SK-N-SH (cell line): ENCODE measurements around the gene FAF2. TPM values are rescaled to one million over a fixed set of nuclear protein-coding genes. Genes with fewer than 3 reads are reported as not detected.

ENCODE experiments used
- CTCF ChIA-PET: fragments of 300-600, 350-600 bp; formaldehyde crosslinking; extraction: SDS; loops from one replicate; lab custom pipeline; 2021; lab: Yijun Ruan, JAX
- POLR2A ChIA-PET: fragments of 350-600 bp; sonication (Branson Sonifier 250); formaldehyde crosslinking; extraction: SDS; loops from one replicate; lab custom pipeline; 2020; ENCODE audit warnings: antibody characterized with exemption, inconsistent platforms; lab: Yijun Ruan, JAX
- DNase-seq: peaks from one replicate; pipeline ENCODE4 v3.0.0; 2012
- H2AFZ ChIP-seq: fragments of 200-600 bp; sonication (generic); 2 replicates; pipeline ENCODE4 v1.8.1; 2016; ENCODE audit warnings: antibody characterized with exemption, mild to moderate bottlenecking, low read depth
- H3F3A ChIP-seq: fragments of 200-600 bp; sonication (generic); replicated peaks from 2 replicates; pipeline ENCODE3; 2016; ENCODE audit warnings: antibody characterized with exemption, mild to moderate bottlenecking; ENCODE audit not compliant: insufficient read depth
- H3K27ac ChIP-seq, 2 experiments: fragments of 200-500 bp in 1 of 2; fragments of 200-600 bp in 1 of 2; sonication (Bioruptor generic) in 1 of 2; sonication (generic), shearing (Covaris generic) in 1 of 2; 2 replicates each; pipeline versions ENCODE4 v1.5.1 to v1.6.1; 2014 to 2016; ENCODE audit warnings: low read depth in 2 of 2, inconsistent platforms in 1 of 2, low read length in 1 of 2, mild to moderate bottlenecking in 1 of 2, mixed read lengths in 1 of 2
- H3K27me3 ChIP-seq: fragments of 200-600 bp; sonication (generic), shearing (Covaris generic); 2 replicates; pipeline ENCODE4 v1.6.1; 2016; ENCODE audit warnings: mixed run types; ENCODE audit not compliant: insufficient read depth
- H3K36me3 ChIP-seq, 2 experiments: fragments of 200-500 bp in 1 of 2; fragments of 200-600 bp in 1 of 2; sonication (Bioruptor generic) in 1 of 2; sonication (generic) in 1 of 2; replicated peaks in 1 of 2; 2 replicates each; pipeline versions ENCODE3 to v1.5.1; 2014 to 2016; ENCODE audit warnings: low read length in 1 of 2, mild to moderate bottlenecking in 1 of 2; ENCODE audit not compliant: insufficient read depth in 2 of 2, control insufficient read depth in 1 of 2
- H3K4me1 ChIP-seq, 2 experiments: fragments of 200-500 bp in 1 of 2; fragments of 200-600 bp in 1 of 2; sonication (Bioruptor generic) in 1 of 2; sonication (generic), shearing (Covaris generic) in 1 of 2; 2 replicates each; pipeline versions ENCODE4 v1.5.1 to v1.6.1; 2014 to 2016; ENCODE audit warnings: low read depth in 1 of 2, low read length in 1 of 2, mixed run types in 1 of 2; ENCODE audit not compliant: insufficient read depth in 2 of 2, control insufficient read depth in 1 of 2
- H3K4me2 ChIP-seq: fragments of 200-600 bp; sonication (generic), shearing (Covaris generic); 2 replicates; pipeline ENCODE4 v1.6.1; 2017; ENCODE audit warnings: mixed run types
- H3K4me3 ChIP-seq, 2 experiments: fragments of 200-500 bp in 1 of 2; fragments of 200-600 bp in 1 of 2; sonication (Bioruptor generic) in 1 of 2; sonication (generic), shearing (Covaris generic) in 1 of 2; 2 replicates each; pipeline versions ENCODE4 v1.5.1 to v1.8.1; 2014 to 2016; ENCODE audit warnings: low read depth in 2 of 2, inconsistent platforms in 1 of 2, low read length in 1 of 2, mild to moderate bottlenecking in 1 of 2, mixed read lengths in 1 of 2, moderate library complexity in 1 of 2
- H3K79me2 ChIP-seq: fragments of 200-600 bp; sonication (generic); 2 replicates; pipeline ENCODE4 v1.8.1; 2017; ENCODE audit warnings: mild to moderate bottlenecking; ENCODE audit not compliant: insufficient read depth
- H3K9ac ChIP-seq: fragments of 200-600 bp; sonication (generic); 2 replicates; pipeline ENCODE4 v1.6.1; 2017; ENCODE audit warnings: mixed run types
- H3K9me2 ChIP-seq: fragments of 200-600 bp; sonication (generic); 2 replicates; pipeline ENCODE4 v1.6.1; 2017; ENCODE audit warnings: mixed run types
- H3K9me3 ChIP-seq: fragments of 200-600 bp; sonication (generic); 2 replicates; pipeline ENCODE4 v1.6.1; 2017; ENCODE audit warnings: mixed run types, mild to moderate bottlenecking, moderate library complexity
- H4K20me1 ChIP-seq: fragments of 200-600 bp; sonication (generic); 2 replicates; pipeline ENCODE4 v1.6.1; 2017; ENCODE audit warnings: mild to moderate bottlenecking, mixed run types; ENCODE audit not compliant: insufficient read depth
- EP300 ChIP-seq, 2 experiments: IDR thresholded peaks; 2 replicates each; pipeline versions ENCODE4 v1.4.0 to v1.6.1; 2012; ENCODE audit warnings: borderline replicate concordance in 1 of 2, low read depth in 1 of 2, low read length in 1 of 2
- EZH2phosphoT487 ChIP-seq: fragments of 200-600 bp; sonication (generic); IDR thresholded peaks from 2 replicates; pipeline ENCODE4 v1.6.1; 2017; ENCODE audit warnings: low read depth, mixed run types, mild to moderate bottlenecking, antibody characterized with exemption, moderate library complexity, borderline replicate concordance
- FOXJ3 ChIP-seq: sonication (generic); formaldehyde crosslinking; IDR thresholded peaks from 2 replicates; pipeline ENCODE4 v1.5.1; 2020; ENCODE audit warnings: mild to moderate bottlenecking, missing genetic modification reagents
- JUND ChIP-seq: IDR thresholded peaks from 2 replicates; pipeline ENCODE4 v1.4.0; 2012
- MEF2A ChIP-seq: IDR thresholded peaks from 2 replicates; pipeline ENCODE4 v1.4.0; 2012; ENCODE audit warnings: low read depth, borderline replicate concordance
- NFIC ChIP-seq: IDR thresholded peaks from 2 replicates; pipeline ENCODE4 v1.4.0; 2012; ENCODE audit warnings: borderline replicate concordance
- NRF1 ChIP-seq: IDR thresholded peaks from 2 replicates; pipeline ENCODE4 v1.6.1; 2012; ENCODE audit warnings: low read depth, mild to moderate bottlenecking, low read length
- PBX3 ChIP-seq: IDR thresholded peaks from 2 replicates; pipeline ENCODE4; 2012
- SIN3A ChIP-seq: IDR thresholded peaks from 2 replicates; pipeline ENCODE4 v1.6.1; 2012; ENCODE audit warnings: low read depth, mild to moderate bottlenecking, low read length, moderate library complexity, borderline replicate concordance
- TCF12 ChIP-seq: IDR thresholded peaks from 2 replicates; pipeline ENCODE4 v1.4.0; 2012
- TEAD4 ChIP-seq: IDR thresholded peaks from 2 replicates; pipeline ENCODE4 v1.4.0; 2012; ENCODE audit warnings: mild to moderate bottlenecking, borderline replicate concordance; ENCODE audit not compliant: insufficient read depth
- USF2 ChIP-seq: fragments of 150-350 bp; IDR thresholded peaks from 2 replicates; pipeline ENCODE4 v1.6.1; 2017; ENCODE audit warnings: antibody characterized with exemption, low read length, low read depth, borderline replicate concordance
- WGBS: methylation state at CpG from one replicate; pipeline ENCODE4 v1.1.6; 2017; ENCODE audit warnings: low lambda C conversion rate; 5-methylcytosine and 5-hydroxymethylcytosine counted together
- polyA plus RNA-seq, 3 experiments: library from polyadenylated mRNA; depleted of rRNA; stranded (reverse); fragments of >200 nt; gene quantifications; 2 replicates each; pipeline ENCODE4 v1.2.3, GENCODE V29; 2012
- TF ChIP-seq, protein P1 (sequence below): IDR thresholded peaks from 2 replicates; pipeline ENCODE4 v1.4.0; 2012; ENCODE audit warnings: low read depth, borderline replicate concordance
- TF ChIP-seq, protein P2 (sequence below): IDR thresholded peaks from 2 replicates; pipeline ENCODE4 v1.4.0; 2012; ENCODE audit warnings: low read depth, borderline replicate concordance

The FAF2 gene
- polyA plus RNA-seq, 1 of the 3 experiments (the other 2 are of a cell fraction), result 25.5 TPM

GRCh38 chr5:176491101-176491502 is 42.9 kb downstream of the FAF2 start:
- peaks cover 75 to 77% of the 10 kb centered on the region in 2 experiments for H3K36me3 ChIP-seq
- H4K20me1 ChIP-seq, result no peaks in the 10 kb centered on the region
- 57% methylated on average over 3 of the region's 3 CpGs for WGBS
- DNase-seq, result no peak
- H3K27me3 ChIP-seq, result no peaks in the 10 kb centered on the region
- H3K4me1 ChIP-seq, result no peaks in the 10 kb centered on the region
- peaks cover 4% of the 10 kb centered on the region for H3F3A ChIP-seq
- TF ChIP-seq, protein P1, sequence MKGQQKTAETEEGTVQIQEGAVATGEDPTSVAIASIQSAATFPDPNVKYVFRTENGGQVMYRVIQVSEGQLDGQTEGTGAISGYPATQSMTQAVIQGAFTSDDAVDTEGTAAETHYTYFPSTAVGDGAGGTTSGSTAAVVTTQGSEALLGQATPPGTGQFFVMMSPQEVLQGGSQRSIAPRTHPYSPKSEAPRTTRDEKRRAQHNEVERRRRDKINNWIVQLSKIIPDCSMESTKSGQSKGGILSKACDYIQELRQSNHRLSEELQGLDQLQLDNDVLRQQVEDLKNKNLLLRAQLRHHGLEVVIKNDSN, result no peak
- no peak for TF ChIP-seq EP300 (IDR thresholded peaks at IDR 0.05; ENCODE audit: borderline replicate concordance in 1 of 2, low read depth in 1 of 2, low read length in 1 of 2)
- no peak for TF ChIP-seq MEF2A
- no peak for TF ChIP-seq NFIC
- TF ChIP-seq EZH2phosphoT487, result no peak
- no peak for TF ChIP-seq TCF12
- no peak for TF ChIP-seq NRF1
- TF ChIP-seq FOXJ3 (CRISPR knock-in tag), result no peak
- no peak for TF ChIP-seq SIN3A
- TF ChIP-seq USF2, result no peak
- TF ChIP-seq PBX3, result no peak
- no peaks in the 10 kb centered on the region for H3K9me3 ChIP-seq
- H2AFZ ChIP-seq, result no peak overlapping the region
- CTCF ChIA-PET, result no interaction called here
- H3K9me2 ChIP-seq, result no peaks in the 10 kb centered on the region
- H3K4me2 ChIP-seq, result no peak overlapping the region
- H3K27ac ChIP-seq, result no peak overlapping the region
- POLR2A ChIA-PET, result no interaction called here
- no peak overlapping the region for H3K4me3 ChIP-seq
- H3K79me2 ChIP-seq, result peaks cover 25% of the 10 kb centered on the region; the same call in 1 of the 2 replicates
- no peak overlapping the region for H3K9ac ChIP-seq

- no peaks in the 10 kb centered on the region for H3K4me1 ChIP-seq
- H3K4me2 ChIP-seq, result no peak overlapping the region
- no peak overlapping the region for H3K9ac ChIP-seq
- no peak for DNase-seq
- ChIA-PET POLR2A (no interaction called here), CTCF (interaction anchor here (1.0 kb wide), 1 partner anchor 44 kb away, joined by 3 read pairs; no protein-coding TSS in a partner anchor)
- H4K20me1 ChIP-seq, result no peaks in the 10 kb centered on the region
- H3K9me2 ChIP-seq, result no peaks in the 10 kb centered on the region
- 93% methylated on average over 8 of the region's 8 CpGs for WGBS
- H3K27ac ChIP-seq, result no peak overlapping the region
- H2AFZ ChIP-seq, result no peak overlapping the region
- no peak overlapping the region for H3K4me3 ChIP-seq
- no peak for TF ChIP-seq TEAD4
- TF ChIP-seq JUND, result no peak
- TF ChIP-seq, protein P2, sequence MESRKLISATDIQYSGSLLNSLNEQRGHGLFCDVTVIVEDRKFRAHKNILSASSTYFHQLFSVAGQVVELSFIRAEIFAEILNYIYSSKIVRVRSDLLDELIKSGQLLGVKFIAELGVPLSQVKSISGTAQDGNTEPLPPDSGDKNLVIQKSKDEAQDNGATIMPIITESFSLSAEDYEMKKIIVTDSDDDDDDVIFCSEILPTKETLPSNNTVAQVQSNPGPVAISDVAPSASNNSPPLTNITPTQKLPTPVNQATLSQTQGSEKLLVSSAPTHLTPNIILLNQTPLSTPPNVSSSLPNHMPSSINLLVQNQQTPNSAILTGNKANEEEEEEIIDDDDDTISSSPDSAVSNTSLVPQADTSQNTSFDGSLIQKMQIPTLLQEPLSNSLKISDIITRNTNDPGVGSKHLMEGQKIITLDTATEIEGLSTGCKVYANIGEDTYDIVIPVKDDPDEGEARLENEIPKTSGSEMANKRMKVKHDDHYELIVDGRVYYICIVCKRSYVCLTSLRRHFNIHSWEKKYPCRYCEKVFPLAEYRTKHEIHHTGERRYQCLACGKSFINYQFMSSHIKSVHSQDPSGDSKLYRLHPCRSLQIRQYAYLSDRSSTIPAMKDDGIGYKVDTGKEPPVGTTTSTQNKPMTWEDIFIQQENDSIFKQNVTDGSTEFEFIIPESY, result no peak
- no peaks in the 10 kb centered on the region for H3K27me3 ChIP-seq
- peaks cover 74 to 75% of the 10 kb centered on the region in 2 experiments for H3K36me3 ChIP-seq
- no peaks in the 10 kb centered on the region for H3K9me3 ChIP-seq
- peaks cover 4% of the 10 kb centered on the region for H3F3A ChIP-seq
- peaks cover 20% of the 10 kb centered on the region; the same call in 1 of the 2 replicates for H3K79me2 ChIP-seq
Observed at GRCh38 chr5:176491901-176492300, 43.7 kb downstream of the FAF2 start.
